Panc1 (cell line): ENCODE data around the gene SDR39U1. TPM values are rescaled to one million over a fixed set of nuclear protein-coding genes. Genes with fewer than 3 reads are reported as not detected.

Experiments used
- ATAC-seq: fragments of 200-7000 bp; cut with Tn5 transposase; 2 replicates; pipeline ENCODE4 v1.9.1; 2020; ENCODE audit warnings: mild to moderate bottlenecking, moderate library complexity
- BruUV-seq: library from RNA; stranded (reverse); fragments of 400-500 nt; replicated peaks from 2 replicates; lab custom pipeline; 2021; lab: Mats Ljungman, UMichigan
- CTCF ChIA-PET: fragments of 300-600 bp; sonication (Branson Sonifier 250); formaldehyde crosslinking; loops from one replicate; lab custom pipeline; 2022; ENCODE audit warnings: antibody characterized with exemption; lab: Charles Lee
- POLR2A ChIA-PET: fragments of 300-600 bp; sonication (Branson Sonifier 250); formaldehyde crosslinking; loops from one replicate; lab custom pipeline; 2022; ENCODE audit warnings: antibody characterized with exemption; lab: Charles Lee
- DNase-seq: peaks from one replicate; pipeline ENCODE4 v3.0.0-alpha.2; 2010; ENCODE audit warnings: low read depth, low spot score
- H3K27ac ChIP-seq: 2 replicates; pipeline ENCODE4 v1.5.1; 2011; ENCODE audit warnings: mild to moderate bottlenecking, low read length, inconsistent platforms
- H3K27me3 ChIP-seq: fragments of 200-500 bp; sonication (Bioruptor generic); 2 replicates; pipeline ENCODE4 v1.6.0; 2014; ENCODE audit warnings: low read length, inconsistent platforms; ENCODE audit not compliant: control insufficient read depth, insufficient read depth
- H3K36me3 ChIP-seq: fragments of 200-500 bp; sonication (Bioruptor generic); 2 replicates; pipeline ENCODE4 v1.5.1; 2014; ENCODE audit warnings: inconsistent platforms, mild to moderate bottlenecking, low read length, moderate library complexity; ENCODE audit not compliant: control insufficient read depth, insufficient read depth
- H3K4me1 ChIP-seq: 2 replicates; pipeline ENCODE4 v1.5.1; 2011; ENCODE audit warnings: inconsistent platforms, mild to moderate bottlenecking, low read length, moderate library complexity; ENCODE audit not compliant: control insufficient read depth, insufficient read depth
- H3K4me3 ChIP-seq, 2 experiments: 2 replicates each; pipeline ENCODE4 v1.5.1; 2011 to 2012; ENCODE audit warnings: low read depth in 2 of 2, low read length in 2 of 2, mild to moderate bottlenecking in 2 of 2, inconsistent platforms in 1 of 2, moderate library complexity in 1 of 2
- H3K9me3 ChIP-seq: fragments of 200-500 bp; sonication (Bioruptor generic); 2 replicates; pipeline ENCODE4 v1.5.1; 2014; ENCODE audit warnings: low read depth, mild to moderate bottlenecking, inconsistent platforms, low read length, moderate library complexity; ENCODE audit not compliant: control insufficient read depth, insufficient read depth
- POLR2AphosphoS5 ChIP-seq: IDR thresholded peaks from 2 replicates; pipeline ENCODE4 v1.6.1; 2012; ENCODE audit warnings: mild to moderate bottlenecking, low read depth, low read length, moderate library complexity
- REST ChIP-seq, 2 experiments: IDR thresholded peaks; 2 replicates each; pipeline ENCODE4 v1.6.1; 2011 to 2012; ENCODE audit warnings: low read depth in 2 of 2, control low read depth in 1 of 2, low read length in 1 of 2, mild to moderate bottlenecking in 1 of 2, moderate library complexity in 1 of 2; ENCODE audit not compliant: insufficient read depth in 1 of 2
- SIN3A ChIP-seq: IDR thresholded peaks from 2 replicates; pipeline ENCODE4 v1.6.1; 2012; ENCODE audit warnings: low read depth, mild to moderate bottlenecking, low read length, moderate library complexity, borderline replicate concordance; ENCODE audit not compliant: insufficient read depth
- TCF7L2 ChIP-seq: IDR thresholded peaks from 2 replicates; pipeline ENCODE4 v1.6.1; 2011; ENCODE audit warnings: mild to moderate bottlenecking, low read depth, low read length, inconsistent platforms
- in situ Hi-C: cut with HindIII; loops from 2 replicates; pipeline ENCODE4 v1.10.0; 2016; ENCODE audit warnings: low sequenced_read_pairs, low pct_unique_long_range_greater_than_20kb
- intact Hi-C: fragments of 100-400 bp; cut with micrococcal nuclease; formaldehyde crosslinking; loops from one replicate; pipeline ENCODE4 v1.10.0; 2022; ENCODE audit not compliant: unreplicated experiment
- total RNA-seq: library from RNA; stranded (reverse); gene quantifications from one replicate; pipeline ENCODE4 v1.2.1, GENCODE V29; 2021; ENCODE audit not compliant: unreplicated experiment
- TF ChIP-seq, protein P1 (sequence below): fragments of 450-650 bp; IDR thresholded peaks from 2 replicates; pipeline ENCODE4 v1.5.1; 2017; ENCODE audit warnings: mild to moderate bottlenecking

The SDR39U1 gene
- total RNA-seq, 1 experiment from 2014 or later, result 54.2 TPM

DNA sequence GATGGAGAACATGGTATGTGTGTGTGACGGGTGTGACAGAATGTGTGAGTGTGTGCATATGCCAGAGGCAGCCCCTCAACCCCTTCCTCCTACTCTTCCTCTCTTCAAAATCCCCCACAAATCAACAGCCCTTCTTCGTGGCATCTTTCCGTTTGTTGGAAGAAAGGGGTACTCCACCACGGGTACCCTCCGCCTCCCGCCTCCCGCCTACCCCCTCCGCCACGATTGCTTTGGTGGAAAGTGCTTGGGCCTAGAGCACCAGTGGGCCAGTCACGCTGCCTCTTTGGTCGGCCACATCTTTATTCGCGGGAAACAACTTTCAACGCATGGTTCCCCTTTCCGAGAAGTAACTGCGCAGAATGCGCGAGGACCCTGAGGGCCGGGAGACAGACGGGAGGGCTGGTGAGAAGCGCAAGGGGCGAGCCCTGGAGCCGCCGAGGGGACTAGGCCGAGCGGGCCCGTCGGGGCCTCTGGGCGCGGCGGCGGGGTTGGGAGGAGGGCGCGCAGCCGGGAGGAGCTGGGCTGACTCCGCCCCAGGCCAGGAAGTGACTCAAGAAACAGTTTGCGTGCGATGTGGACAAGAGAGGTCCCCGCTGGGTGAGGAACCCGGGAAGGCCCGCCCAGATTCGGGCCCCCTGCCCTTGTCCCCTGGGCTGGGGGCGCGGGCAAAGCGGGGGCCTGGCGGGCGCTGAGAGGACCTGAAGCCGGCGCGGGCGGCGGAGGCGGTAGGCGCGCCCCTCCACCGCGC, 13.0 kb downstream of the SDR39U1 start, which contains the start of the genes CBLN3 and KHNYN:
TSS of gene CBLN3 (minus strand) at position 274 of the 748 bp plus-strand sequence. CDS start 614 bp downstream, outside the sequence.
TSS of gene KHNYN (plus strand) at position 560 of the 748 bp plus-strand sequence. CDS start 777 bp downstream, outside the sequence.
- in situ Hi-C loops (loop anchor here (10.0 kb wide), 1 partner anchor 95 kb away; the partner anchor contains the start of genes ADCY4 and RIPK3), intact Hi-C loops (loop anchor here (2.0 kb wide), 1 partner anchor 97 kb away; no protein-coding TSS in a partner anchor)
- no peak for DNase-seq
- TF ChIP-seq, protein P1, sequence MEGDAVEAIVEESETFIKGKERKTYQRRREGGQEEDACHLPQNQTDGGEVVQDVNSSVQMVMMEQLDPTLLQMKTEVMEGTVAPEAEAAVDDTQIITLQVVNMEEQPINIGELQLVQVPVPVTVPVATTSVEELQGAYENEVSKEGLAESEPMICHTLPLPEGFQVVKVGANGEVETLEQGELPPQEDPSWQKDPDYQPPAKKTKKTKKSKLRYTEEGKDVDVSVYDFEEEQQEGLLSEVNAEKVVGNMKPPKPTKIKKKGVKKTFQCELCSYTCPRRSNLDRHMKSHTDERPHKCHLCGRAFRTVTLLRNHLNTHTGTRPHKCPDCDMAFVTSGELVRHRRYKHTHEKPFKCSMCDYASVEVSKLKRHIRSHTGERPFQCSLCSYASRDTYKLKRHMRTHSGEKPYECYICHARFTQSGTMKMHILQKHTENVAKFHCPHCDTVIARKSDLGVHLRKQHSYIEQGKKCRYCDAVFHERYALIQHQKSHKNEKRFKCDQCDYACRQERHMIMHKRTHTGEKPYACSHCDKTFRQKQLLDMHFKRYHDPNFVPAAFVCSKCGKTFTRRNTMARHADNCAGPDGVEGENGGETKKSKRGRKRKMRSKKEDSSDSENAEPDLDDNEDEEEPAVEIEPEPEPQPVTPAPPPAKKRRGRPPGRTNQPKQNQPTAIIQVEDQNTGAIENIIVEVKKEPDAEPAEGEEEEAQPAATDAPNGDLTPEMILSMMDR, result no peak
- TF ChIP-seq POLR2AphosphoS5 (peak; percentile 78), SIN3A (0 out of 2 replicates have a peak, but pooled peaks have one; percentile 24)
- H3K4me3 ChIP-seq, result peak within 1 kb of the TSS; percentile 74 to 84
- H3K27me3 ChIP-seq, result no peaks in the 10 kb centered on the region
- BruUV-seq, result no TSS peak
- CTCF ChIA-PET, result interaction anchor here (2.9 kb wide), 1 partner anchor 64 kb away, joined by 46 read pairs; no protein-coding TSS in a partner anchor
- H3K9me3 ChIP-seq, result no peaks in the 10 kb centered on the region
- POLR2A ChIA-PET, result no interaction called here
- peak; percentile 91 for ATAC-seq
- peaks cover 6% of the 10 kb centered on the region for H3K36me3 ChIP-seq
- H3K4me1 ChIP-seq, result peaks cover 8% of the 10 kb centered on the region
- H3K27ac ChIP-seq, result peak within 1 kb of the TSS; percentile 91

DNA sequence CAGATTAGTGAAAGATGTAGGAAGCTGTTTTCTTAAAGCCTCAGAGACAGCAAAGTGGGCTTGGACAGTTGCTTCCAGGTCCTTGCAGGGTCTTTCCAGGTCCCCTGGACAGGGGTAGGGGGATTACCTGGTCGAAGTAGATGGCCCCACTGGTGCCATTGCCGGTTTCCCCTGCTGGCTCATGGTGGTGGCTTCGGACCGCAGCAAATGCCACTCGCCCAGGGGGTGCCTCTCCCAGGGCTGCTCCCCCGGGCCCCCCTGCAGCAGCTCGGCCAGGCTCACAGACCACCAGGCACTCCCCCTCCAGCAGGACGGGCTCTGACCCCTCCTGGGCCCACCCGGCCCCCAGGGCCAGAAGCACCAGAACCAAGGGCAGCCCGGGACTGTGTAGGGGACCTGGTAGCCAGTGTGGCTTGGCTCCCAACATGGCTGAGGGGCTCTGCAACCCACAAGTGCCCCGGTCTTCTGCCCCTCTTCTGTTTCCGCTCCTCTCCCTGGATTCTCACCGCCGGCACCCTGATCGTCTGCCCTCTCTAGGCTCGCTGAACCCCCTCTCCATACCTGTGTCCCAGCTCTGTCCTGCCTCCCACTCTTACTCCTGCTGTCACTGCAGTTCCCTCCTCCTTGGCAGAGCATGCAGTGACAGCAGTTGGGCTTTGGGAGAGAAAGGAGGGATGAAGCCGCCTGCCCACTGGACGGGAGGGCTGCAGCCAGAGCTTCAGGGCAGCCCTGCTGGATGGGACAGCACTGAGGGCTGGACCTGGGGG, 13.8 kb downstream of the SDR39U1 start:
- H3K36me3 ChIP-seq, result peaks cover 6% of the 10 kb centered on the region
- no peak for TF ChIP-seq SIN3A
- TF ChIP-seq TCF7L2, result no peak
- TF ChIP-seq REST (IDR thresholded peaks at IDR 0.05; ENCODE audit: insufficient read depth in 1 of 2, low read depth in 2 of 2, low read length in 1 of 2), result no peak
- TF ChIP-seq, protein P1, result no peak
- no peak for TF ChIP-seq POLR2AphosphoS5
- no peak for DNase-seq
- H3K27me3 ChIP-seq, result no peaks in the 10 kb centered on the region
- ATAC-seq, result no peak
- in situ Hi-C loops (no loop called here), intact Hi-C loops (no loop called here)
- no TSS peak for BruUV-seq
- H3K4me1 ChIP-seq, result peaks cover 8% of the 10 kb centered on the region
- no peaks in the 10 kb centered on the region for H3K9me3 ChIP-seq
- H3K27ac ChIP-seq, result peak overlapping the region; percentile 85
- POLR2A ChIA-PET, result no interaction called here
- no peak overlapping the region; a peak in 1 of 4 replicates for H3K4me3 ChIP-seq
- CTCF ChIA-PET, result no interaction called here
